Activated CD8-positive, alpha-beta memory T cell treated with anti-CD3 and anti-CD28 coated beads, Interleukin-2, amount 50 U/mL, for 1 hour (primary cell): ENCODE measurements around the gene SPOCK1.

Experiments used
- DNase-seq: peaks from one replicate; pipeline ENCODE4 v3.0.0-alpha.2; 2020; ENCODE audit errors: extremely low read depth

SPOCK1 gene

GRCh38 chr5:137073189-137073588 is 425.9 kb downstream of the SPOCK1 start:
- no peak for DNase-seq

GRCh38 chr5:137072361-137073115 is 426.6 kb downstream of the SPOCK1 start:
- DNase-seq: no peak

- DNase-seq: no peak
Observed at GRCh38 chr5:137071931-137072330, 427.2 kb downstream of the SPOCK1 start.

GRCh38 chr5:137071526-137071925 is 427.6 kb downstream of the SPOCK1 start:
- no peak for DNase-seq

- no peak for DNase-seq
Observed at GRCh38 chr5:137070521-137070920, 428.6 kb downstream of the SPOCK1 start.

GRCh38 chr5:137069358-137069757 is 429.8 kb downstream of the SPOCK1 start:
- no peak for DNase-seq

- DNase-seq: no peak
Observed at GRCh38 chr5:137061382-137061781, 437.7 kb downstream of the SPOCK1 start.

GRCh38 chr5:137058089-137058488 is 441.0 kb downstream of the SPOCK1 start:
- no peak for DNase-seq

GRCh38 chr5:137056676-137057075 is 442.4 kb downstream of the SPOCK1 start:
- no peak for DNase-seq

GRCh38 chr5:137055271-137055872 is 443.8 kb downstream of the SPOCK1 start:
- DNase-seq: no peak

GRCh38 chr5:137054792-137055191 is 444.3 kb downstream of the SPOCK1 start:
- no peak for DNase-seq

GRCh38 chr5:137054335-137054734 is 444.8 kb downstream of the SPOCK1 start:
- DNase-seq: no peak

GRCh38 chr5:137051161-137051560 is 448.0 kb downstream of the SPOCK1 start:
- DNase-seq: no peak

GRCh38 chr5:137040641-137041340 is 458.3 kb downstream of the SPOCK1 start:
- DNase-seq: no peak

- no peak for DNase-seq
Observed at GRCh38 chr5:137040024-137040423, 459.1 kb downstream of the SPOCK1 start.

- no peak for DNase-seq
Observed at GRCh38 chr5:137037848-137038247, 461.3 kb downstream of the SPOCK1 start.

- DNase-seq: no peak
Observed at GRCh38 chr5:137036640-137037039, 462.5 kb downstream of the SPOCK1 start.

- no peak for DNase-seq
Observed at GRCh38 chr5:137035480-137035878, 463.6 kb downstream of the SPOCK1 start.

- no peak for DNase-seq
Observed at GRCh38 chr5:137034764-137035479, 464.2 kb downstream of the SPOCK1 start.

GRCh38 chr5:137034213-137034612 is 464.9 kb downstream of the SPOCK1 start:
- DNase-seq: no peak

GRCh38 chr5:137032929-137033328 is 466.2 kb downstream of the SPOCK1 start:
- DNase-seq: no peak

GRCh38 chr5:137027758-137028157 is 471.4 kb downstream of the SPOCK1 start:
- no peak for DNase-seq
